Peyer's patch (tissue), 4 donors: ENCODE measurements around the gene PI4KA.

Source experiments
- POLR2A ChIP-seq, 2 donors: fragments of 450-650 bp; IDR thresholded peaks; one replicate each; pipeline ENCODE4 v1.5.1; 2017; ENCODE audit warnings: antibody characterized with exemption in 2 of 2, mild to moderate bottlenecking in 2 of 2, moderate library complexity in 2 of 2
- TF ChIP-seq, protein P1 (sequence below), 6 experiments: fragments of 450-650 bp in 4 of 6; fragments of 200-600 bp in 2 of 6; sonication (generic) in 1 of 6; IDR thresholded peaks; one replicate each; pipeline ENCODE4 v1.5.1; 2017 to 2019; ENCODE audit warnings: antibody characterized with exemption in 6 of 6, mild to moderate bottlenecking in 3 of 6, moderate library complexity in 1 of 6

GRCh38 chr22:20798974-20799373 lies 59.6 kb downstream of the PI4KA start:
- TF ChIP-seq POLR2A (IDR thresholded peaks at IDR 0.05), result no peak
- TF ChIP-seq, protein P1, sequence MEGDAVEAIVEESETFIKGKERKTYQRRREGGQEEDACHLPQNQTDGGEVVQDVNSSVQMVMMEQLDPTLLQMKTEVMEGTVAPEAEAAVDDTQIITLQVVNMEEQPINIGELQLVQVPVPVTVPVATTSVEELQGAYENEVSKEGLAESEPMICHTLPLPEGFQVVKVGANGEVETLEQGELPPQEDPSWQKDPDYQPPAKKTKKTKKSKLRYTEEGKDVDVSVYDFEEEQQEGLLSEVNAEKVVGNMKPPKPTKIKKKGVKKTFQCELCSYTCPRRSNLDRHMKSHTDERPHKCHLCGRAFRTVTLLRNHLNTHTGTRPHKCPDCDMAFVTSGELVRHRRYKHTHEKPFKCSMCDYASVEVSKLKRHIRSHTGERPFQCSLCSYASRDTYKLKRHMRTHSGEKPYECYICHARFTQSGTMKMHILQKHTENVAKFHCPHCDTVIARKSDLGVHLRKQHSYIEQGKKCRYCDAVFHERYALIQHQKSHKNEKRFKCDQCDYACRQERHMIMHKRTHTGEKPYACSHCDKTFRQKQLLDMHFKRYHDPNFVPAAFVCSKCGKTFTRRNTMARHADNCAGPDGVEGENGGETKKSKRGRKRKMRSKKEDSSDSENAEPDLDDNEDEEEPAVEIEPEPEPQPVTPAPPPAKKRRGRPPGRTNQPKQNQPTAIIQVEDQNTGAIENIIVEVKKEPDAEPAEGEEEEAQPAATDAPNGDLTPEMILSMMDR (IDR thresholded peaks at IDR 0.05), result no peak
